ENCODE results near the gene DMD.

- TF ChIP-seq POLR2AphosphoS5 (IDR thresholded peaks at IDR 0.05; ENCODE audit: low read depth, low read length) (no peak), POLR2A (IDR thresholded peaks at IDR 0.05; ENCODE audit: low read depth, low read length) (no peak), TAF1 (IDR thresholded peaks at IDR 0.05; ENCODE audit: borderline replicate concordance, low read depth, low read length) (no peak)
Measured at GRCh38 chrX:31331015-31331414, 1880.3 kb downstream of the DMD start.
